Omental fat pad (tissue), 4 donors: Measurements from ENCODE around the gene ADGRD1. TPM values are rescaled to one million over a fixed set of nuclear protein-coding genes. Genes with fewer than 3 reads are reported as not detected.
"Not testable (repeated sequence)": the region's sequence is repeated elsewhere in the genome, so short reads cannot be mapped to it uniquely, and the experiment has no call there.

Experiments used
- ATAC-seq: fragments of 150-250 bp; one replicate; pipeline ENCODE4 v1.9.1; 2016; ENCODE audit warnings: mild to moderate bottlenecking, moderate library complexity; ENCODE audit not compliant: low FRiP score
- DNase-seq: peaks from one replicate; pipeline ENCODE4 v3.0.0-alpha.2; 2019; ENCODE audit warnings: low spot score
- CTCF ChIP-seq, 3 donors: fragments of 450-650 bp; IDR thresholded peaks; one replicate each; pipeline ENCODE4 v1.5.1; 2016 to 2017; ENCODE audit warnings: antibody characterized with exemption in 3 of 3, mild to moderate bottlenecking in 3 of 3, moderate library complexity in 2 of 3
- total RNA-seq, 4 donors: library from RNA; depleted of rRNA; stranded (reverse); fragments of >200 nt; gene quantifications; one replicate each; pipeline ENCODE4 v1.1.0, GENCODE V29; 2016

Gene ADGRD1
- total RNA-seq, 4 donors from 2014 or later = 34.3 to 98.6 (median 52.4) TPM

DNA sequence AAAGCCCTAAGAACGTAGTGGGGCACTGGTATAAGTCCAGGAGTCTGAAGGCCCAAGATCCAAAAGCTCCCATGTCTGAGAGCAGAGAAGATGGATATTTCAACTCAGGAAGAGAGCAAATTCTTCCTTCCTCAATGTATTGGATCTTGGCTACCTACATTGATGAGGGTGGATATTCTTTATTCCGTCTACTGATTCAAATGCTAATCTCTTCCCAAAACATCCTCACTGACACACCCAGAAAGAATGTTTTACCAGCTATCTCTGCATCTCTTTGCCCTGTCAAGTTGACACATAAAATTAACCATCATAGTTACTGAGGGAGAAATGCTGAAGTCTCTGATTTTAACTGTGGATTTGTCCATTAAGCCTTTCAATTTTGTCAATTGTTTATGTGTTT, 16.6 kb upstream of the ADGRD1 start:
- TF ChIP-seq CTCF (IDR thresholded peaks at IDR 0.05) = no peak
- no peak for ATAC-seq

DNA sequence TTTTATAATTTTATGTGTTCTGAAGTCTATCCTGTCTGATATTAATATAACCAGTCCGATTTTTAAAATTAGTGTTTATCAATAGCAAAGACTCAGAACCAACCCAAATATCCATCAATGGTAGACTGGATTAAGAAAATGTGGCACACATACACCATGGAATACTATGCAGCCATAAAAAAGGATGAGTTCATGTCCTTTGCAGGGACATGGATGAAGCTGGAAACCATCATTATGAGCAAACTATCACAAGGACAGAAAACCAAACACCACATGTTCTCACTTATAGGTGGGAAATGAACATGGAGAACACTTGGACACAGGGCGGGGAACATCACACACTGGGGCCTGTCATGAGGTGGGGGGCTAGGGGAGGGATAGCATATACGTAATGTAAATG, 16.2 kb upstream of the ADGRD1 start:
- not testable (repeated sequence) for DNase-seq, ATAC-seq

More for the DNA sequence above, 16.6 kb upstream of the ADGRD1 start:
- no peak for DNase-seq

DNA sequence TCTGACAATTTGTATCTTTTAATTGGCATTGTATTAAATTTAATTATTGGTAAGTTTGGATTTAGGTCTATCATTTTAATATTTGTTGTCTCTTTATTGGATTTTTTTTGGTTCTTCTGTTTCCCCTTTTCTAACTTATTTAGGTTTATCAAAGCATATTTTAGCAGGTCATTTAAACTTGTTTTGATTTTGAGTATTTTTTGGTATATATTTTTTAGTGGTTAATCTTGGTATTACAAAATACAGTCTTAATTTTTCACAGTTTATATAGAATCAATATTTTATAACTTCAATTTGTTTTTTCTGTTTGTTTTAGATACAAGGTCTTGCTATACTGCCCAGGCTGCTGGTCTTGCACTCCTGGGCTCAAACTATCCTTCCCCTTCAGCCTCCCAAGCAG, 15.5 kb upstream of the ADGRD1 start:
- DNase-seq (no peak), ATAC-seq (no peak)
- TF ChIP-seq CTCF (IDR thresholded peaks at IDR 0.05) = no peak

DNA sequence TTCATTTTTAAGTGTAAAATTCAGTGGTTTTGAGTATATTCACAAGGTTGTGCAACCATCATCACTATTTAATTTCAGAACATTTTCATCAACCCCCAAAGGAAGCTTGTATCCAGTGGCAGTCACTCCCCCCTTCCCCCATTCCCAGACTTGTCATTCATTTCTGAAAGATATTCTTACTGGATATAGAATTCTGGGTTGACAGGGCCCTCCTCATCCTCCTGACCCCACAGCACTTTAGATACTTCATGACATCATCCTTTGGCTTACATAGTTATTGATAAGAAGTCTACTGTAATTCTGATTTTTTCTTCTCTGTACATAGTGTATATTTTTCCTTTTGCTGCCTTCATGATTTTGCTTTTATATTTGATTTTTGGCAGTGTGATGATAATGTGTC, 8.8 kb upstream of the ADGRD1 start:
- DNase-seq = no peak
- TF ChIP-seq CTCF (IDR thresholded peaks at IDR 0.05) = no peak
- ATAC-seq = no peak

DNA sequence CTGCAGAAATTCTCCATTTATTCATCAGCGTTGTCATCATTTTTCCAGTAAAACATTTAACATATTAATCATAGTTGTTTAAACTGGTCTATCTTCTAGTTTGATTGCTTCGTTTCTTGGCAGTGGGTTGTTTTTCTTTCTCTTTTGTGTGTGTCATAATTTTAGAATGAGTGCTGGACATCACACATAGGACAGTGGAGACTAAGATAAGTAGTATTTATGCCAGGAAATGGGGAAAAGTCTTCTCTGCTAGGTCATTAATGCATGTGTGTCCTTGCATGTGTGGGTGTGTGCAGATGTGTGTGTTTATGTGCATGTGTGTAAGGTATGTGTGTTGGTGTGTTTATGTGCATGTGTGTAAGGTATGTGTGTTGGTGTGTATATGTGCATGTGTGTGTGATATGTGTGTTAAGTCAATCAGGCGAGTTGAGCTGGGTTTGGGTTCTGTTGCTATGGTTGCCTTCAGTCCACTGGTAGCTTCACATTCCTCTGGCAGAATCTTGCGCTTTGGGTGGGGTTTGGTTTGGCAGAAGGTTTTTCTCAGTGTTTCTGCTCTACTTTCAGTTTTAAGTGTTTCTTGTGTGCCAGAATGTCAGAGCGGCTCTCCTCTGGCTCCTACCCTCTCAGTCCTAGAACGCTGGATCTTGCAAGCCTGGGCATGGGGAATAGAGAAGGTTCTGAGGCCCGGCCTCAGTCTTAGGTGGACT, 7.8 kb upstream of the ADGRD1 start:
- DNase-seq = no peak

GRCh38 chr12:130947028-130947613, 6.6 kb upstream of the ADGRD1 start:
- no peak for TF ChIP-seq CTCF (IDR thresholded peaks at IDR 0.05)
- ATAC-seq (no peak), DNase-seq (no peak)

More for the DNA sequence above, 7.8 kb upstream of the ADGRD1 start:
- no peak for TF ChIP-seq CTCF (IDR thresholded peaks at IDR 0.05)
- ATAC-seq = peak; percentile 72

DNA sequence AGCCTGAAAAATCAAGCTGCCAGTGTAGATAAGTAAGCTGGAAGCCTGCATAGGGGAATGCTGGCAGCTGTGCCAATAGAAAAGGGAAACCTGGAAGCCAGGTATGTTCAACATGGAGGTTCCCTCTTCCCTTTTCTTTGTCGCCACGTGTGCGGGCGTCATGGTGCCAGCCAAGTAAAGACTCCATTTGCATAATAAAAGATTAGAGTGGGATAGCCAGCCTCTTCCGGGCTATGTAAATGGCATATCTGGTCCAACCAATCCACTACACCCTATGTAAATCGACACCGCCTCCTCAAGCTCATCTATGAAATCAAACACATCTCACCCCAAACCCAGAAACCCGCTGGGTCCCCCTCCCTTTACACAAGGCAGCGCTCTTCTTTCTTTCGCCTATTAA, 5.6 kb upstream of the ADGRD1 start:
- peak; percentile 15 for ATAC-seq
- TF ChIP-seq CTCF (IDR thresholded peaks at IDR 0.05) = no peak
- DNase-seq = no peak
